SKM-1 (cell line): ENCODE measurements around the gene CYP1B1.
"Not testable (repeated sequence)": the region's sequence is repeated elsewhere in the genome, so short reads cannot be mapped to it uniquely, and the experiment has no call there.

ENCODE experiments used
- DNase-seq: peaks from one replicate; lab custom pipeline; 2025; ENCODE audit not compliant: unreplicated experiment; lab: John Stamatoyannopoulos, UW

Gene CYP1B1

GRCh38 chr2:38075507-38076151 is at the start of gene CYP1B1:
Gene CYP1B1, minus strand, starts transcription at chr2:38076151. Its CDS starts 763 bp downstream, at chr2:38075388.
- DNase-seq, result no peak

- no peak for DNase-seq
Observed at GRCh38 chr2:38125007-38125406, 49.1 kb upstream of the CYP1B1 start.

- no peak for DNase-seq
Observed at GRCh38 chr2:38123911-38124310, 48.0 kb upstream of the CYP1B1 start.

GRCh38 chr2:38122344-38122743 is 46.4 kb upstream of the CYP1B1 start:
- no peak for DNase-seq

- no peak for DNase-seq
Observed at GRCh38 chr2:38121481-38121880, 45.5 kb upstream of the CYP1B1 start.

- no peak for DNase-seq
Observed at GRCh38 chr2:38120829-38121228, 44.9 kb upstream of the CYP1B1 start.

- DNase-seq, result no peak
Observed at GRCh38 chr2:38120264-38120592, 44.3 kb upstream of the CYP1B1 start.

- DNase-seq, result no peak
Observed at GRCh38 chr2:38116762-38117161, 40.8 kb upstream of the CYP1B1 start.

- peak; percentile 63 for DNase-seq
Observed at GRCh38 chr2:38115216-38116032, 39.5 kb upstream of the CYP1B1 start.

GRCh38 chr2:38113981-38114708 is 38.2 kb upstream of the CYP1B1 start:
- DNase-seq, result no peak

GRCh38 chr2:38113051-38113450 is 37.1 kb upstream of the CYP1B1 start:
- no peak for DNase-seq

- DNase-seq, result not testable (repeated sequence)
Observed at GRCh38 chr2:38111350-38111749, 35.4 kb upstream of the CYP1B1 start.

GRCh38 chr2:38109732-38110181 is 33.8 kb upstream of the CYP1B1 start:
- DNase-seq, result no peak

GRCh38 chr2:38108907-38109731 is 33.2 kb upstream of the CYP1B1 start:
- DNase-seq, result no peak

GRCh38 chr2:38107738-38108410 is 31.9 kb upstream of the CYP1B1 start:
- no peak for DNase-seq

GRCh38 chr2:38106405-38107094 is 30.6 kb upstream of the CYP1B1 start:
- DNase-seq, result no peak

- no peak for DNase-seq
Observed at GRCh38 chr2:38105922-38106321, 30.0 kb upstream of the CYP1B1 start.

- no peak for DNase-seq
Observed at GRCh38 chr2:38104598-38104997, 28.6 kb upstream of the CYP1B1 start.

GRCh38 chr2:38100328-38100727 is 24.4 kb upstream of the CYP1B1 start:
- no peak for DNase-seq
